Muscle of leg (tissue), 11 donors: ENCODE data around the gene CPE. TPM values are rescaled to one million over a fixed set of nuclear protein-coding genes. Genes with fewer than 3 reads are reported as not detected.
A peak's percentile ranks its signal among the peaks of the same experiment; 100 is the strongest.

ENCODE experiments used
- DNase-seq: peaks from one replicate; pipeline ENCODE4 v3.0.0; 2013
- H3K27ac ChIP-seq: one replicate; pipeline ENCODE4 v1.5.1; 2013; ENCODE audit warnings: mild to moderate bottlenecking, low read length, control low read depth
- H3K27me3 ChIP-seq: one replicate; pipeline ENCODE4 v1.6.1; 2013; ENCODE audit warnings: low read length; ENCODE audit not compliant: control insufficient read depth, insufficient read depth
- H3K36me3 ChIP-seq: one replicate; pipeline ENCODE4 v1.6.1; 2013; ENCODE audit warnings: low read length; ENCODE audit not compliant: control insufficient read depth, insufficient read depth
- H3K4me1 ChIP-seq: one replicate; pipeline ENCODE4 v1.6.1; 2013; ENCODE audit warnings: low read length; ENCODE audit not compliant: control insufficient read depth, insufficient read depth
- H3K4me3 ChIP-seq: one replicate; pipeline ENCODE4 v1.5.1; 2013; ENCODE audit warnings: low read length, control low read depth
- H3K9me3 ChIP-seq: replicated peaks from 2 replicates; pipeline ENCODE4 v1.6.1; 2013; ENCODE audit warnings: low read depth, low read length; ENCODE audit not compliant: control insufficient read depth
- WGBS: methylation state at CpG from one replicate; pipeline ENCODE4 v1.1.5; 2013; ENCODE audit warnings: missing lambda C conversion rate; ENCODE audit not compliant: insufficient coverage; 5-methylcytosine and 5-hydroxymethylcytosine counted together
- polyA plus RNA-seq, 8 donors: library from polyadenylated mRNA; unstranded; fragments of 120-200 nt; gene quantifications; one replicate each; pipeline versions ENCODE4 v1.2.1 to v1.2.3, GENCODE V29; 2013; ENCODE audit warnings: inconsistent platforms in 1 of 8, low replicate concordance in 1 of 8; ENCODE audit not compliant: insufficient read length in 8 of 8, insufficient read depth in 1 of 8
- total RNA-seq: library from RNA; stranded (reverse); fragments of 120-200 nt; gene quantifications from one replicate; pipeline ENCODE4 v1.2.4, GENCODE V29; 2013

Gene CPE
- total and polyA plus RNA-seq, 9 donors = 53.6 to 137 (median 68.1) TPM

GRCh38 chr4:165537028-165537648 lies 158.3 kb downstream of the CPE start:
- H3K9me3 ChIP-seq = no peaks in the 10 kb centered on the region
- 0% methylated on average over 1 of the region's 6 CpGs for WGBS
- no peak overlapping the region for H3K4me3 ChIP-seq
- H3K27me3 ChIP-seq = no peaks in the 10 kb centered on the region
- H3K27ac ChIP-seq = no peak overlapping the region
- DNase-seq = peak; percentile 79
- no peaks in the 10 kb centered on the region for H3K36me3 ChIP-seq
- no peaks in the 10 kb centered on the region for H3K4me1 ChIP-seq

- H3K4me1 ChIP-seq = no peaks in the 10 kb centered on the region
- WGBS = 57% methylated on average over 1 of the region's 3 CpGs
- no peaks in the 10 kb centered on the region for H3K27me3 ChIP-seq
- H3K4me3 ChIP-seq = no peak overlapping the region
- DNase-seq = no peak
- H3K9me3 ChIP-seq = no peaks in the 10 kb centered on the region
- H3K27ac ChIP-seq = no peak overlapping the region
- H3K36me3 ChIP-seq = no peaks in the 10 kb centered on the region
Measured at GRCh38 chr4:165539801-165540200, 161.0 kb downstream of the CPE start.

GRCh38 chr4:165540206-165540830 lies 161.5 kb downstream of the CPE start:
- no peak overlapping the region for H3K4me3 ChIP-seq
- no peak for DNase-seq
- no peaks in the 10 kb centered on the region for H3K4me1 ChIP-seq
- no peaks in the 10 kb centered on the region for H3K9me3 ChIP-seq
- H3K27me3 ChIP-seq = no peaks in the 10 kb centered on the region
- WGBS = no CpG with 5 or more reads among the region's 9 CpGs
- no peaks in the 10 kb centered on the region for H3K36me3 ChIP-seq
- H3K27ac ChIP-seq = no peak overlapping the region

- Histone ChIP-seq H3K9me3 (no peaks in the 10 kb centered on the region), H3K4me1 (no peaks in the 10 kb centered on the region), H3K27ac (no peak overlapping the region), H3K36me3 (no peaks in the 10 kb centered on the region), H3K4me3 (no peak overlapping the region), H3K27me3 (no peaks in the 10 kb centered on the region)
- WGBS = 95% methylated on average over 10 of the region's 10 CpGs
- no peak for DNase-seq
Measured at GRCh38 chr4:165541851-165542459, 163.1 kb downstream of the CPE start.

- no peaks in the 10 kb centered on the region for H3K27me3 ChIP-seq
- H3K4me3 ChIP-seq = no peak overlapping the region
- no peaks in the 10 kb centered on the region for H3K36me3 ChIP-seq
- WGBS = no CpG with 5 or more reads among the region's 2 CpGs
- H3K27ac ChIP-seq = no peak overlapping the region
- H3K9me3 ChIP-seq = no peaks in the 10 kb centered on the region
- DNase-seq = no peak
- no peaks in the 10 kb centered on the region for H3K4me1 ChIP-seq
Measured at GRCh38 chr4:165542476-165542875, 163.7 kb downstream of the CPE start.

Other genes starting within 250 kb of the CPE start
- 7.3 TPM for gene KLHL2, start 171.4 kb upstream of the CPE start, total RNA-seq
- gene KLHL2, start 171.4 kb upstream of the CPE start, polyA plus RNA-seq = 10 to 100 TPM in 2 of 8 donors, 1 to 10 TPM in 6; 6.2 to 10.3 (median 7.6) TPM
- gene MSMO1, start 51.3 kb upstream of the CPE start, total RNA-seq = 24.6 TPM
- gene MSMO1, start 51.3 kb upstream of the CPE start, polyA plus RNA-seq = 10 to 100 TPM; 20.5 to 34.3 (median 30.1) TPM